Astrocyte of the hippocampus (primary cell): ENCODE measurements around the gene RAP1B.
"Not testable (repeated sequence)": the region's sequence is repeated elsewhere in the genome, so short reads cannot be mapped to it uniquely, and the experiment has no call there.

Source experiments
- DNase-seq: peaks from one replicate; pipeline ENCODE4 v3.0.0; 2011; ENCODE audit warnings: low read depth, low spot score

Gene RAP1B

GRCh38 chr12:68633614-68634558 lies 23.2 kb downstream of the RAP1B start:
- no peak for DNase-seq

- peak; percentile 48 for DNase-seq
These were observed 25.6 kb downstream of the RAP1B start for GRCh38 chr12:68636268-68636667.

GRCh38 chr12:68637439-68637838 lies 26.7 kb downstream of the RAP1B start:
- not testable (repeated sequence) for DNase-seq

- no peak for DNase-seq
These were observed 27.5 kb downstream of the RAP1B start for GRCh38 chr12:68638171-68638570.

- peak; percentile 40 for DNase-seq
These were observed 28.2 kb downstream of the RAP1B start for GRCh38 chr12:68638721-68639395.

GRCh38 chr12:68639396-68639767 lies 28.7 kb downstream of the RAP1B start:
- no peak for DNase-seq

GRCh38 chr12:68641138-68641537 lies 30.4 kb downstream of the RAP1B start:
- DNase-seq, result peak; percentile 43

GRCh38 chr12:68646484-68646883 lies 35.8 kb downstream of the RAP1B start:
- DNase-seq, result no peak

- no peak for DNase-seq
These were observed 36.8 kb downstream of the RAP1B start for GRCh38 chr12:68647507-68647906.

GRCh38 chr12:68648179-68648578 lies 37.5 kb downstream of the RAP1B start:
- no peak for DNase-seq

- no peak for DNase-seq
These were observed 54.4 kb downstream of the RAP1B start for GRCh38 chr12:68665016-68665569.

GRCh38 chr12:68667291-68667690 lies 56.6 kb downstream of the RAP1B start:
- DNase-seq, result no peak

GRCh38 chr12:68667896-68668295 lies 57.2 kb downstream of the RAP1B start:
- no peak for DNase-seq

- DNase-seq, result no peak
These were observed 60.5 kb downstream of the RAP1B start for GRCh38 chr12:68671179-68671578.

GRCh38 chr12:68673788-68674187 lies 63.1 kb downstream of the RAP1B start:
- DNase-seq, result no peak

- DNase-seq, result no peak
These were observed 63.7 kb downstream of the RAP1B start for GRCh38 chr12:68674376-68674775.

- no peak for DNase-seq
These were observed 64.6 kb downstream of the RAP1B start for GRCh38 chr12:68675101-68675842.

GRCh38 chr12:68676854-68677253 lies 66.2 kb downstream of the RAP1B start:
- not testable (repeated sequence) for DNase-seq

GRCh38 chr12:68686262-68686594 lies 75.5 kb downstream of the RAP1B start:
- DNase-seq, result no peak

GRCh38 chr12:68686595-68687521 lies 76.2 kb downstream of the RAP1B start, which contains the start of gene NUP107:
NUP107 (plus strand) TSS chr12:68686978; CDS start chr12:68687066, 88 bp downstream.
- peak; percentile 100 for DNase-seq

GRCh38 chr12:68695454-68695853 lies 84.8 kb downstream of the RAP1B start:
- DNase-seq, result no peak
